Hippocampal formation (tissue), 2 donors: ENCODE data around the gene IGSF9B.

ENCODE experiments used
- DNase-seq, 2 donors: peaks; one replicate each; lab custom pipeline; 2025; lab: John Stamatoyannopoulos, UW

IGSF9B gene

GRCh38 chr11:133919330-133920108 is 37.2 kb downstream of the IGSF9B start:
- DNase-seq = no peak

- no peak for DNase-seq
Observed at GRCh38 chr11:133918608-133919260, 38.0 kb downstream of the IGSF9B start.

GRCh38 chr11:133917921-133918607 is 38.7 kb downstream of the IGSF9B start:
- no peak for DNase-seq

GRCh38 chr11:133916784-133917440 is 39.9 kb downstream of the IGSF9B start:
- no peak for DNase-seq

GRCh38 chr11:133913761-133914160 is 43.0 kb downstream of the IGSF9B start:
- no peak for DNase-seq

GRCh38 chr11:133911171-133911570 is 45.6 kb downstream of the IGSF9B start:
- no peak for DNase-seq

GRCh38 chr11:133910101-133910500 is 46.7 kb downstream of the IGSF9B start:
- no peak for DNase-seq

- no peak for DNase-seq
Observed at GRCh38 chr11:133908827-133909226, 47.9 kb downstream of the IGSF9B start.

- DNase-seq = no peak
Observed at GRCh38 chr11:133907841-133908241, 48.9 kb downstream of the IGSF9B start.

GRCh38 chr11:133907216-133907615 is 49.6 kb downstream of the IGSF9B start:
- DNase-seq = no peak

GRCh38 chr11:133906746-133907145 is 50.0 kb downstream of the IGSF9B start:
- no peak for DNase-seq

- no peak for DNase-seq
Observed at GRCh38 chr11:133906241-133906640, 50.5 kb downstream of the IGSF9B start.

GRCh38 chr11:133905677-133906156 is 51.1 kb downstream of the IGSF9B start:
- no peak for DNase-seq

GRCh38 chr11:133904818-133905515 is 51.8 kb downstream of the IGSF9B start:
- DNase-seq = no peak

GRCh38 chr11:133903875-133904817 is 52.6 kb downstream of the IGSF9B start:
- no peak for DNase-seq

GRCh38 chr11:133903056-133903455 is 53.7 kb downstream of the IGSF9B start:
- DNase-seq = no peak

- DNase-seq = no peak
Observed at GRCh38 chr11:133902506-133902905, 54.3 kb downstream of the IGSF9B start.

- DNase-seq = no peak
Observed at GRCh38 chr11:133901999-133902398, 54.8 kb downstream of the IGSF9B start.

GRCh38 chr11:133901316-133901715 is 55.5 kb downstream of the IGSF9B start:
- DNase-seq = no peak
